Calu3 (cell line): ENCODE data around the gene OR2A2. TPM values are rescaled to one million over a fixed set of nuclear protein-coding genes. Genes with fewer than 3 reads are reported as not detected.

ENCODE experiments used
- BruUV-seq: library from RNA; stranded (reverse); fragments of 400-500 nt; replicated peaks from 2 replicates; lab custom pipeline; 2021; lab: Mats Ljungman, UMichigan
- CTCF ChIA-PET: fragments of 300-600 bp; sonication (Branson Sonifier 250); formaldehyde crosslinking; loops from one replicate; lab custom pipeline; 2022; ENCODE audit warnings: antibody characterized with exemption; lab: Charles Lee
- DNase-seq: peaks from one replicate; pipeline ENCODE4 v3.0.0; 2022
- H3K27ac Mint-ChIP-seq: one replicate; pipeline ENCODE4 v1.8.0; 2022; ENCODE audit warnings: mixed read lengths; ENCODE audit not compliant: unreplicated experiment
- H3K27me3 Mint-ChIP-seq: one replicate; pipeline ENCODE4 v1.8.0; 2022; ENCODE audit warnings: mixed read lengths; ENCODE audit not compliant: unreplicated experiment
- H3K36me3 Mint-ChIP-seq: one replicate; pipeline ENCODE4 v1.8.0; 2022; ENCODE audit warnings: mild to moderate bottlenecking, moderate library complexity, mixed read lengths; ENCODE audit not compliant: insufficient read depth, unreplicated experiment
- H3K4me1 Mint-ChIP-seq: one replicate; pipeline ENCODE4 v1.8.0; 2022; ENCODE audit warnings: mild to moderate bottlenecking, low read depth, mixed read lengths; ENCODE audit not compliant: unreplicated experiment
- H3K4me3 Mint-ChIP-seq: one replicate; pipeline ENCODE4 v1.8.0; 2022; ENCODE audit warnings: mild to moderate bottlenecking, low read depth, moderate library complexity, mixed read lengths; ENCODE audit not compliant: unreplicated experiment
- H3K9me3 Mint-ChIP-seq: one replicate; pipeline ENCODE4 v1.8.0; 2022; ENCODE audit warnings: low read depth, mixed read lengths; ENCODE audit not compliant: unreplicated experiment
- intact Hi-C: fragments of 100-400 bp; cut with micrococcal nuclease; formaldehyde crosslinking; loops from one replicate; pipeline ENCODE4 v1.10.0; 2022; ENCODE audit not compliant: unreplicated experiment
- total RNA-seq: library from RNA; stranded (reverse); gene quantifications from 2 replicates; pipeline ENCODE4 v1.2.3, GENCODE V29; 2022
- TF ChIP-seq, protein P1 (sequence below): fragments of 200-600 bp; IDR thresholded peaks from one replicate; pipeline ENCODE4 v1.8.0; 2022; ENCODE audit warnings: antibody characterized with exemption; ENCODE audit not compliant: unreplicated experiment

OR2A2 gene
- total RNA-seq, 1 experiment from 2014 or later: not detected

DNA sequence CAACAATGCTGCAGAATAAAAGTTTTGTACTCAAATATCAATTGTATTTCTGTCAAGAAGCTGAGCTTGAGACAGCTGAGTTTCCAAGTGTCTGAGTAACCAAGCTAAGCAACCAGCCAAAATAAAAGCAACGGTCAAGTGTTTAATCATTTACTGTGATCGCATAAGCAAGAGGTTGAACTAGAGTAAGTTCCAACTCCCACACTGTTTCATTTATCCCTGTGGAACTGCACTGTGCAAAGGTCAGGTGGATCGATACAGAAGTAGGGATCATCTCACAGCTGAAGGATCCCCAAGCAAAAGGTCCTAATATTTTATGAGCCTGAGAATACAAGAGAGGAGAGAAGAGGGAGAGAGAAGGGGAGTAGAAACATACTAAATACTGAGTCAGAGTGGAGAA lies 35.0 kb downstream of the OR2A2 start:
- no peak for DNase-seq
- no TSS peak for BruUV-seq
- Mint-ChIP-seq H3K4me1 (no peaks in the 10 kb centered on the region), H3K27ac (no peak overlapping the region), H3K4me3 (no peak overlapping the region), H3K9me3 (peaks cover 16% of the 10 kb centered on the region), H3K36me3 (no peaks in the 10 kb centered on the region), H3K27me3 (no peaks in the 10 kb centered on the region)
- CTCF ChIA-PET: interaction anchor here (0.6 kb wide), 1 partner anchor 301 kb away, joined by 3 read pairs; no protein-coding TSS in a partner anchor
- intact Hi-C loops: no loop called here
- TF ChIP-seq, protein P1, sequence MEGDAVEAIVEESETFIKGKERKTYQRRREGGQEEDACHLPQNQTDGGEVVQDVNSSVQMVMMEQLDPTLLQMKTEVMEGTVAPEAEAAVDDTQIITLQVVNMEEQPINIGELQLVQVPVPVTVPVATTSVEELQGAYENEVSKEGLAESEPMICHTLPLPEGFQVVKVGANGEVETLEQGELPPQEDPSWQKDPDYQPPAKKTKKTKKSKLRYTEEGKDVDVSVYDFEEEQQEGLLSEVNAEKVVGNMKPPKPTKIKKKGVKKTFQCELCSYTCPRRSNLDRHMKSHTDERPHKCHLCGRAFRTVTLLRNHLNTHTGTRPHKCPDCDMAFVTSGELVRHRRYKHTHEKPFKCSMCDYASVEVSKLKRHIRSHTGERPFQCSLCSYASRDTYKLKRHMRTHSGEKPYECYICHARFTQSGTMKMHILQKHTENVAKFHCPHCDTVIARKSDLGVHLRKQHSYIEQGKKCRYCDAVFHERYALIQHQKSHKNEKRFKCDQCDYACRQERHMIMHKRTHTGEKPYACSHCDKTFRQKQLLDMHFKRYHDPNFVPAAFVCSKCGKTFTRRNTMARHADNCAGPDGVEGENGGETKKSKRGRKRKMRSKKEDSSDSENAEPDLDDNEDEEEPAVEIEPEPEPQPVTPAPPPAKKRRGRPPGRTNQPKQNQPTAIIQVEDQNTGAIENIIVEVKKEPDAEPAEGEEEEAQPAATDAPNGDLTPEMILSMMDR: no peak

DNA sequence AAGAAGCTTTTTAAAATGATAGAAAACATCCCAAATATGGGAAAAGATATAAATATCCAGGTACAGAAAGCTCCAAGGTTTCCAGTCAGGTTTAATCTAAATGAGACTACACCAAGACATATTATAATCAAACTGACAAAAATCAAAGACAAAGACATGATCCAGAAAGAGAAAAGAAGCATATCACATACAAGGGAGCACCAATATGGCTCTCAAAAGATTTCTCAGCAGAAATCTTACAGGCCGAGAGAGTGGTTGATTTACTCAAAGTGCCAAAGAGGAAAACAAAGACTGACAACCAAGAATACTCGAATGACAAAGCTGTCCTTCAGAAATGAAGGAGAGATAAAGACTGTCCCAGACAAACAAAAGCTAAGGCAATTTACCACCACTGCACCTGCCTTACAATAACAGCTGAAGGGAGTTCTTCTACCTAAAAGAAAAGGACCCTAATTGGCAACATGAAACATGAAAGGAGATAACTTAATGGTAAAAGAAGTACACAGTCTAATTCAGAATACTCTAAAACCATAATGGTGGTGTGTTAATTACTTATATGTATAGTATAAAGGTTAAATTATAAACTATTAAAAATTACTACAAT lies 38.9 kb downstream of the OR2A2 start:
- TF ChIP-seq, protein P1: no peak
- H3K9me3 Mint-ChIP-seq: peaks cover 18% of the 10 kb centered on the region
- no peaks in the 10 kb centered on the region for H3K4me1 Mint-ChIP-seq
- CTCF ChIA-PET: interaction anchor here (0.7 kb wide), 1 partner anchor 249 kb away, joined by 3 read pairs; no protein-coding TSS in a partner anchor
- H3K27ac Mint-ChIP-seq: no peak overlapping the region
- no peaks in the 10 kb centered on the region for H3K27me3 Mint-ChIP-seq
- no peak for DNase-seq
- H3K36me3 Mint-ChIP-seq: no peaks in the 10 kb centered on the region
- no TSS peak for BruUV-seq
- no peak overlapping the region for H3K4me3 Mint-ChIP-seq
- intact Hi-C loops: no loop called here

DNA sequence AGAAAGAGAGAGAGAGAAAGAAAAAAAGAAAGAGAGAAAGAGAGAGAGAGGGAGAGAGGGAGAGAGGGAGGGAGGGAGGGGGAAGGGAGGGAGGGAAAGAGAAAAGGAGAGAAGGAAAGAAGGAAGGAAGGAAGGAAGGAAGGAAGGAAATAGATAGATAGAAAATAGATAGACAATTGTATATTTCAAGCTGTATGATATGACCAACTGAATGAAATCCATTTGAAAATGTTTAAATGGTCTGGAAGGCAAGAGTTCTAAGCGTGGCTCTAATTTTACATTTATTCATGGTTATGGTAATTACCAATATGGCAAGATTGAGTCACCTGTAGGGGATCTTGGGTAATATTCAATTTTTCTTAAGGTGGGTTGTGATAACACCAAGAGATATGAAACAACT lies 49.5 kb downstream of the OR2A2 start:
- Mint-ChIP-seq H3K27ac (no peak overlapping the region), H3K9me3 (no peaks in the 10 kb centered on the region), H3K36me3 (no peaks in the 10 kb centered on the region), H3K27me3 (no peaks in the 10 kb centered on the region), H3K4me3 (no peak overlapping the region), H3K4me1 (no peaks in the 10 kb centered on the region)
- BruUV-seq: no TSS peak
- intact Hi-C loops: no loop called here
- CTCF ChIA-PET: no interaction called here
- DNase-seq: no peak
- TF ChIP-seq, protein P1: no peak

Other genes with a start within 250 kb of the OR2A2 start
- 26.7 and 27.1 TPM in 2 replicates for gene TCAF1, start 207.4 kb upstream of the OR2A2 start, total RNA-seq
- not detected in 2 replicates for gene OR2F2, start 174.3 kb upstream of the OR2A2 start, total RNA-seq
- not detected in 2 replicates for gene OR2F1, start 154.7 kb upstream of the OR2A2 start, total RNA-seq
- not detected in 2 replicates for gene OR6B1, start 109.3 kb upstream of the OR2A2 start, total RNA-seq
- not detected in 2 replicates for gene OR2A5, start 60.6 kb upstream of the OR2A2 start, total RNA-seq
- not detected in 2 replicates for gene OR2A25, start 39.8 kb upstream of the OR2A2 start, total RNA-seq
- gene OR2A12, start 23.3 kb upstream of the OR2A2 start, total RNA-seq: not detected in 2 replicates
- not detected in 2 replicates for gene OR2A14, start 13.6 kb downstream of the OR2A2 start, total RNA-seq
- gene CTAGE4, start 73.9 kb downstream of the OR2A2 start, total RNA-seq: 20.0 and 20.7 TPM in 2 replicates
- 11.8 and 13.7 TPM in 2 replicates for gene ARHGEF35, start 86.2 kb downstream of the OR2A2 start, total RNA-seq
- not detected in 2 replicates for gene OR2A42, start 130.0 kb downstream of the OR2A2 start, total RNA-seq
- 16.3 and 18.9 TPM in 2 replicates for gene OR2A7, start 155.2 kb downstream of the OR2A2 start, total RNA-seq
- 3.9 and 4.3 TPM in 2 replicates for gene CTAGE8, start 159.7 kb downstream of the OR2A2 start, total RNA-seq
- gene OR2A1, start 202.8 kb downstream of the OR2A2 start, total RNA-seq: not detected in 2 replicates
- gene ARHGEF5, start 245.8 kb downstream of the OR2A2 start, total RNA-seq: 51.5 and 59.4 TPM in 2 replicates